GM12878 (cell line): ENCODE data around the gene NR2E3. TPM values are rescaled to one million over a fixed set of nuclear protein-coding genes. Genes with fewer than 3 reads are reported as not detected.

Experiments
- ATAC-seq: fragments of 200-7000 bp; cut with Tn5 transposase; 3 replicates; pipeline ENCODE4 v1.9.1; 2020; ENCODE audit warnings: mild to moderate bottlenecking, moderate library complexity
- BruUV-seq: library from RNA; stranded (reverse); fragments of 400-500 nt; replicated peaks from 2 replicates; lab custom pipeline; 2021; lab: Mats Ljungman, UMichigan
- CTCF ChIA-PET: fragments of 300-600 bp; sonication (Branson Sonifier 250); formaldehyde crosslinking; extraction: SDS; loops from one replicate; lab custom pipeline; 2021; ENCODE audit warnings: inconsistent platforms; lab: Yijun Ruan, JAX
- POLR2A ChIA-PET: fragments of 350-600 bp; formaldehyde crosslinking; extraction: SDS; loops from one replicate; lab custom pipeline; 2021; ENCODE audit warnings: inconsistent platforms; lab: Charles Lee
- RAD21 ChIA-PET: fragments of 300-600 bp; sonication (Branson Sonifier 250); formaldehyde crosslinking; loops from one replicate; lab custom pipeline; 2023; ENCODE audit warnings: antibody characterized with exemption; ENCODE audit not compliant: unreplicated experiment; lab: Charles Lee
- SMC1A ChIA-PET: fragments of 300-600 bp; sonication (Branson Sonifier 250); formaldehyde crosslinking; loops from one replicate; lab custom pipeline; 2023; ENCODE audit not compliant: unreplicated experiment, uncharacterized antibody; lab: Charles Lee
- DNase-seq: peaks from one replicate; pipeline ENCODE4 v3.0.0-alpha.2; 2011; ENCODE audit warnings: low read depth, low spot score
- FAIRE-seq: peaks from 3 replicates; lab custom pipeline; 2011; peaks lifted over from hg19 to GRCh38; lab: Jason Lieb, UNC
- H2AFZ ChIP-seq: 2 replicates; pipeline ENCODE4 v1.6.0; 2011; ENCODE audit warnings: low read depth, low read length, control low read depth; ENCODE audit not compliant: control insufficient read depth
- H3K27ac ChIP-seq: 2 replicates; pipeline ENCODE4 v1.5.1; 2011; ENCODE audit warnings: control low read depth; ENCODE audit not compliant: control insufficient read depth, insufficient read depth
- H3K27me3 ChIP-seq, 2 experiments: replicated peaks in 1 of 2; 2 replicates each; pipeline versions ENCODE4 v1.6.0 to v1.6.1; 2011; ENCODE audit warnings: low read length in 1 of 2; ENCODE audit not compliant: control insufficient read depth in 2 of 2, insufficient read depth in 2 of 2
- H3K36me3 ChIP-seq, 2 experiments: 2 replicates each; pipeline ENCODE4 v1.5.1; 2011; ENCODE audit warnings: low read length in 1 of 2; ENCODE audit not compliant: control insufficient read depth in 2 of 2, insufficient read depth in 2 of 2
- H3K4me1 ChIP-seq: 2 replicates; pipeline ENCODE4 v1.6.1; 2011; ENCODE audit warnings: mild to moderate bottlenecking, low read length, moderate library complexity, mixed read lengths; ENCODE audit not compliant: control insufficient read depth, insufficient read depth
- H3K4me2 ChIP-seq: 2 replicates; pipeline ENCODE4 v1.6.0; 2011; ENCODE audit warnings: control low read depth; ENCODE audit not compliant: control insufficient read depth, insufficient read depth
- H3K4me3 ChIP-seq: fragments of 200-600 bp; sonication (generic); 2 replicates; pipeline ENCODE4 v1.5.1; 2016
- H3K79me2 ChIP-seq: 2 replicates; pipeline ENCODE4 v1.6.0; 2011; ENCODE audit warnings: low read length; ENCODE audit not compliant: control insufficient read depth, insufficient read depth
- H3K9ac ChIP-seq: 2 replicates; pipeline ENCODE4 v1.8.0; 2011; ENCODE audit warnings: low read length, control low read depth, mixed read lengths; ENCODE audit not compliant: control insufficient read depth, insufficient read depth
- H3K9me3 ChIP-seq: replicated peaks from 3 replicates; pipeline ENCODE4 v1.5.1; 2011; ENCODE audit warnings: mild to moderate bottlenecking, low read length; ENCODE audit not compliant: control insufficient read depth, insufficient read depth
- H4K20me1 ChIP-seq: 2 replicates; pipeline ENCODE4 v1.6.0; 2011; ENCODE audit not compliant: control insufficient read depth, insufficient read depth
- CUX1 ChIP-seq: IDR thresholded peaks from 2 replicates; pipeline ENCODE4 v1.6.1; 2012; ENCODE audit warnings: improper control_type of control experiment, low read depth, low read length; ENCODE audit not compliant: insufficient replicate concordance
- FOS ChIP-seq: IDR thresholded peaks from 3 replicates; pipeline ENCODE4 v1.6.1; 2011; ENCODE audit warnings: borderline replicate concordance; ENCODE audit not compliant: insufficient read length; ENCODE audit errors: extremely low read depth
- HCFC1 ChIP-seq: fragments of 150-350 bp; IDR thresholded peaks from 2 replicates; pipeline ENCODE4 v1.6.1; 2014; ENCODE audit warnings: low read length
- PAX5 ChIP-seq: IDR thresholded peaks from 2 replicates; pipeline ENCODE4 v1.6.1; 2011; ENCODE audit warnings: low read depth, low read length, borderline replicate concordance
- POLR2A ChIP-seq: IDR thresholded peaks from 2 replicates; pipeline ENCODE4 v1.6.1; 2011; ENCODE audit warnings: low read depth, mild to moderate bottlenecking, low read length
- RBBP5 ChIP-seq: fragments of 200-600 bp; sonication (generic); conservative IDR thresholded peaks from 2 replicates; pipeline ENCODE4 v1.6.1; 2016
- RCOR1 ChIP-seq: conservative IDR thresholded peaks from 2 replicates; pipeline ENCODE4 v1.6.1; 2012; ENCODE audit warnings: low read depth, low read length, improper control_type of control experiment
- RELB ChIP-seq: fragments of 450-650 bp; IDR thresholded peaks from 2 replicates; pipeline ENCODE4 v1.6.1; 2017; ENCODE audit warnings: low read depth, mild to moderate bottlenecking, moderate library complexity
- SREBF2 ChIP-seq: IDR thresholded peaks from 2 replicates; pipeline ENCODE4 v1.6.1; 2012; ENCODE audit warnings: mild to moderate bottlenecking, low read length
- SRF ChIP-seq, 2 experiments: IDR thresholded peaks; 2 replicates each; pipeline ENCODE4 v1.6.1; 2011; ENCODE audit warnings: low read depth in 2 of 2, low read length in 2 of 2, mild to moderate bottlenecking in 1 of 2, moderate library complexity in 1 of 2
- TBL1XR1 ChIP-seq: IDR thresholded peaks from 2 replicates; pipeline ENCODE4 v1.6.1; 2012; ENCODE audit warnings: low read depth, low read length, improper control_type of control experiment
- YBX1 ChIP-seq: fragments of 450-650 bp; IDR thresholded peaks from 2 replicates; pipeline ENCODE4 v1.6.1; 2016; ENCODE audit warnings: antibody characterized with exemption
- WGBS: methylation state at CpG from one replicate; pipeline ENCODE4 v1.1.6; 2016; ENCODE audit warnings: low lambda C conversion rate; ENCODE audit not compliant: insufficient replicate concordance, insufficient coverage; ENCODE audit errors: missing lambda C conversion rate; 5-methylcytosine and 5-hydroxymethylcytosine counted together
- in situ Hi-C: fragments of 300-500 bp; cut with MboI; formaldehyde crosslinking; loops from 9 replicates; pipeline ENCODE4 v1.14.3; 2018; ENCODE audit warnings: mixed read lengths
- intact Hi-C: fragments of 100-400 bp; cut with micrococcal nuclease; formaldehyde crosslinking; loops from one replicate; pipeline ENCODE4 v1.14.2; 2022; ENCODE audit not compliant: unreplicated experiment
- polyA plus RNA-seq, 11 experiments: library from polyadenylated mRNA; depleted of rRNA in 4 of 11; unstranded in 6 of 11; stranded (reverse) in 5 of 11; fragments of >200 nt; fragmentation: Nextera tagmentation in 4 of 11; fragmentation: Illumina TruSeq in 1 of 11; extraction: Ambion mirVana in 4 of 11; extraction: Trizol in 1 of 11; gene quantifications; 1 replicate in 1 of 11; 2 replicates in 10 of 11; pipeline versions ENCODE4 v1.2.1 to v1.2.3, GENCODE V29; 2011 to 2016; ENCODE audit warnings: inconsistent platforms in 2 of 11, missing spikeins in 2 of 11, low read depth in 1 of 11
- total RNA-seq, 4 experiments: library from RNA; depleted of rRNA in 3 of 4; stranded (reverse); fragments of >200 nt in 3 of 4; fragmentation: Illumina TruSeq in 1 of 4; extraction: Trizol in 1 of 4; gene quantifications; 2 replicates each; pipeline versions ENCODE4 v1.2.1 to v1.2.3, GENCODE V29; 2013 to 2021
- TF ChIP-seq, protein P1 (sequence below): IDR thresholded peaks from 2 replicates; pipeline ENCODE4 v1.6.1; 2012; ENCODE audit warnings: low read depth, low read length, improper control_type of control experiment

Gene NR2E3
- total and polyA plus RNA-seq, 10 of the 15 experiments (the other 5 are each of a cell fraction or from before 2014, with no cell fraction given) = 0.05 to 0.11 (median 0.11) TPM; not detected in 7

GRCh38 chr15:71760852-71761251 is 49.5 kb upstream of the NR2E3 start:
- H3K36me3 ChIP-seq = no peaks in the 10 kb centered on the region
- intact Hi-C loops (no loop called here), in situ Hi-C loops (no loop called here)
- H3K9me3 ChIP-seq = no peaks in the 10 kb centered on the region; the same call in 2 of the 3 replicates
- POLR2A ChIA-PET = no interaction called here
- H3K27me3 ChIP-seq = no peaks in the 10 kb centered on the region
- ATAC-seq (no peak), DNase-seq (no peak), FAIRE-seq (no peak)
- SMC1A ChIA-PET = no interaction called here
- 47% methylated on average over 1 of the region's 1 CpG for WGBS
- BruUV-seq = no TSS peak
- H3K4me3 ChIP-seq = no peak overlapping the region
- H3K9ac ChIP-seq = no peak overlapping the region
- H3K4me1 ChIP-seq = no peaks in the 10 kb centered on the region
- H2AFZ ChIP-seq = no peak overlapping the region
- H4K20me1 ChIP-seq = no peaks in the 10 kb centered on the region
- H3K27ac ChIP-seq = no peak overlapping the region
- RAD21 ChIA-PET = no interaction called here
- CTCF ChIA-PET = no interaction called here
- TF ChIP-seq RBBP5 = no peak
- no peak for TF ChIP-seq TBL1XR1
- TF ChIP-seq SREBF2 = no peak
- no peak for TF ChIP-seq PAX5
- no peak for TF ChIP-seq HCFC1
- no peaks in the 10 kb centered on the region for H3K79me2 ChIP-seq
- H3K4me2 ChIP-seq = no peak overlapping the region

GRCh38 chr15:71761649-71762048 is 48.7 kb upstream of the NR2E3 start:
- WGBS = 9% methylated on average over 3 of the region's 3 CpGs
- CTCF ChIA-PET = no interaction called here
- DNase-seq (no peak), ATAC-seq (no peak), FAIRE-seq (no peak)
- no peak overlapping the region for H3K9ac ChIP-seq
- BruUV-seq = no TSS peak
- POLR2A ChIA-PET = no interaction called here
- no peak overlapping the region for H3K4me3 ChIP-seq
- no peaks in the 10 kb centered on the region for H3K4me1 ChIP-seq
- no peaks in the 10 kb centered on the region for H4K20me1 ChIP-seq
- no peak overlapping the region for H3K4me2 ChIP-seq
- no peak overlapping the region for H3K27ac ChIP-seq
- intact Hi-C loops = no loop called here
- in situ Hi-C loops = no loop called here
- SMC1A ChIA-PET = no interaction called here
- no peaks in the 10 kb centered on the region for H3K36me3 ChIP-seq
- no peaks in the 10 kb centered on the region for H3K27me3 ChIP-seq
- H3K9me3 ChIP-seq = no peaks in the 10 kb centered on the region; the same call in 2 of the 3 replicates
- RAD21 ChIA-PET = no interaction called here
- no peaks in the 10 kb centered on the region for H3K79me2 ChIP-seq
- H2AFZ ChIP-seq = no peak overlapping the region
- TF ChIP-seq POLR2A (no peak), YBX1 (no peak), CUX1 (no peak), FOS (no peak), SRF (IDR thresholded peaks at IDR 0.05; ENCODE audit: low read depth in 2 of 2, low read length in 2 of 2) (no peak), RCOR1 (no peak), RELB (no peak)
- TF ChIP-seq, protein P1, sequence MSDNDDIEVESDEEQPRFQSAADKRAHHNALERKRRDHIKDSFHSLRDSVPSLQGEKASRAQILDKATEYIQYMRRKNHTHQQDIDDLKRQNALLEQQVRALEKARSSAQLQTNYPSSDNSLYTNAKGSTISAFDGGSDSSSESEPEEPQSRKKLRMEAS = no peak
